GM21576 (cell line): Measurements from ENCODE around the gene ZNF695.
"Not testable (repeated sequence)": the region's sequence is repeated elsewhere in the genome, so short reads cannot be mapped to it uniquely, and the experiment has no call there.

Experiments
- ATAC-seq: cut with Tn5 transposase; IDR thresholded peaks from one replicate; pipeline ENCODE4 v1.9.1; 2021; ENCODE audit warnings: mild to moderate bottlenecking, moderate library complexity; ENCODE audit not compliant: unreplicated experiment

Gene ZNF695

GRCh38 chr1:247007511-247008405, at the start of gene ZNF695:
ZNF695 (minus strand) TSS chr1:247008057; CDS start chr1:247007908, 149 bp downstream.
- ATAC-seq = peak; percentile 99

- no peak for ATAC-seq
Observed at GRCh38 chr1:247056071-247056470, 48.2 kb upstream of the ZNF695 start.

GRCh38 chr1:247054992-247055415, 47.1 kb upstream of the ZNF695 start:
- ATAC-seq = no peak

- no peak for ATAC-seq
Observed at GRCh38 chr1:247047702-247048101, 39.8 kb upstream of the ZNF695 start.

GRCh38 chr1:247047260-247047659, 39.4 kb upstream of the ZNF695 start:
- ATAC-seq = no peak

GRCh38 chr1:247043406-247043805, 35.5 kb upstream of the ZNF695 start:
- ATAC-seq = no peak

GRCh38 chr1:247037511-247038320, 29.9 kb upstream of the ZNF695 start:
- no peak for ATAC-seq

GRCh38 chr1:247032306-247032705, 24.4 kb upstream of the ZNF695 start:
- ATAC-seq = not testable (repeated sequence)

- not testable (repeated sequence) for ATAC-seq
Observed at GRCh38 chr1:247024658-247025057, 16.8 kb upstream of the ZNF695 start.

- ATAC-seq = no peak
Observed at GRCh38 chr1:247013391-247013790, 5.5 kb upstream of the ZNF695 start.

- ATAC-seq = no peak
Observed at GRCh38 chr1:247008406-247008799, 546 bp upstream of the ZNF695 start.

- not testable (repeated sequence) for ATAC-seq
Observed at GRCh38 chr1:247004081-247004480, 3.8 kb downstream of the ZNF695 start.

GRCh38 chr1:246989901-246990300, 18.0 kb downstream of the ZNF695 start:
- ATAC-seq = no peak

GRCh38 chr1:246988316-246988715, 19.5 kb downstream of the ZNF695 start:
- no peak for ATAC-seq

GRCh38 chr1:246987083-246987690, 20.7 kb downstream of the ZNF695 start:
- ATAC-seq = no peak

- no peak for ATAC-seq
Observed at GRCh38 chr1:246978785-246979184, 29.1 kb downstream of the ZNF695 start.

- ATAC-seq = no peak
Observed at GRCh38 chr1:246978281-246978680, 29.6 kb downstream of the ZNF695 start.

GRCh38 chr1:246971969-246972368, 35.9 kb downstream of the ZNF695 start:
- ATAC-seq = no peak

GRCh38 chr1:246971090-246971721, 36.7 kb downstream of the ZNF695 start:
- no peak for ATAC-seq

- ATAC-seq = no peak
Observed at GRCh38 chr1:246969621-246970020, 38.2 kb downstream of the ZNF695 start.

- ATAC-seq = no peak
Observed at GRCh38 chr1:246966502-246966901, 41.4 kb downstream of the ZNF695 start.
